GM19193 (cell line): ENCODE data around the gene CTNND2.

Source experiments
- POLR2A ChIP-seq: IDR thresholded peaks from 4 replicates; pipeline ENCODE4 v1.6.1; 2011; ENCODE audit not compliant: insufficient read depth, insufficient read length; ENCODE audit errors: extremely low read depth

The CTNND2 gene

DNA sequence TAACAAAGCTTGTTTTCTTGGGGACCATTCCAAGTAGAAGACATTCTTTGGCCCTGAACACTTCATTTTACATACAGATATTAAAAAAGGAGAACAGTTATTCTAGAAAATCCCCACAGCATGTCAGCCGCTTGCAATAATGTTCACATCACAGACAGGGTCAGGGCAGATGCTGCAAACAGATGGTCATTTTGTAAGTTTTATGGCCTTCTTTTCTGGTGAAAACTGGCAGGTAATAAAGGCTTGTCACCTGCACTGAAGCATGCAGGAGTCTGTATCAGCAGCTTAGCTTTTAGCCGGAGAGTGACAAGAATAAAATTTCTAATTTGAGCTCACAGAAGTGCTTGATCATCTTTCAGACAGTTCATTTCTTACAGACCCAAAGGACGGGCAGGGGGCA, 922.3 kb downstream of the CTNND2 start:
- no peak for TF ChIP-seq POLR2A

DNA sequence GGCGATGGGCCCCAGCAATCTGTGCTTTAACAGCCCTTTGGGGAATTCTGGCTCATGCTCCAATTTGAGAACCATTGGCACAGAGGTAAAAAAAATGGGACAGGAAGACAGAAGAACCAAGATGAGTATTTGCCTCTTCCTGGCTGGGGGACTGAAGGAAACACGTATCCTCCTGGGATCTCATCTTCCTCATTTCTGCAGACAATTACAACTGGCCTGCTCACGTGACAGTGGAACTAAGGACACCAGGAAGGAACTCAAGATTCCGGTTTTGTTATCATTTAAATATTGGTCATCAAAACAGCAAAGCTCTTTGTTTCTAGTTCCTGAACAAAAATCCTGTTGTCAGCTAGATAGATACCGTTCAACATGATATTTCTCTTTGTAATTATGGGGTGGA, 927.2 kb downstream of the CTNND2 start:
- TF ChIP-seq POLR2A: no peak

DNA sequence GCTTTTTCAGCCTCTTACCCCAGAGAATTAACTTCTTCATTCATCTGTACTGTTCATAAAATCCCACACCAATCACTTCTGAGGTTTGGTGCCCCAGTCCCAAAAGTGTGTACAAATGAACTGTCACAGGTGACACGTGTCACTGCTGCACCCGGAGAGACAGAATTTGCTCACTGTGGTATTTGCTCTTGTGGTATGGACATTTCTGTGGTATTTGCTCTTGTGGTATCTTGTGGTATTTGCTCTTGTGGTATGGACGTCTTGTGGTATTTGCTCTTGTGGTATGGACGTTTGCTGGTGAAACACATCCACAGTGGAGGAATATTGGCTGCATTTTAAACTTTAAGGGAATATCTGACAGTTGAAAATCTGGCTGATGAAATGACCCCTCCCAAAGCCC, 928.3 kb downstream of the CTNND2 start:
- no peak for TF ChIP-seq POLR2A

DNA sequence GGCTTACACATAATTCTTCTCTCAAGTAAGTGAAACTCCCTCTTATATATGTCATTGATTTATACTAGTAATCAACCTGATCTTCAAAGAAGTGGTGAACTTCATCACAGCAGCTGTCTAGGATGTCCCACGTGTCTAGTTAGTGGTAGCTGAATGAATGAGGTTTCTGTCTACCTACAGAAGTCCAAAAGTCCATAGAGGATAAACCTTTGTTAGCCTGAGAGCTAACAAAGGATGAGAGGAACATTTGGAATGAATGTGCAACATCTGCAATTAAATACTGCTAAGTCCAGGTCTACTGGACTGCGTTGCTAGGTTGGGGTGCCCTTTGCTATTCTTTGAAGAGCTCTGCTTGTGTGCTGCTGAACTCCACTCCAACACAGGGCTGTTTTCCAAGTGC, 929.4 kb downstream of the CTNND2 start:
- TF ChIP-seq POLR2A: no peak

DNA sequence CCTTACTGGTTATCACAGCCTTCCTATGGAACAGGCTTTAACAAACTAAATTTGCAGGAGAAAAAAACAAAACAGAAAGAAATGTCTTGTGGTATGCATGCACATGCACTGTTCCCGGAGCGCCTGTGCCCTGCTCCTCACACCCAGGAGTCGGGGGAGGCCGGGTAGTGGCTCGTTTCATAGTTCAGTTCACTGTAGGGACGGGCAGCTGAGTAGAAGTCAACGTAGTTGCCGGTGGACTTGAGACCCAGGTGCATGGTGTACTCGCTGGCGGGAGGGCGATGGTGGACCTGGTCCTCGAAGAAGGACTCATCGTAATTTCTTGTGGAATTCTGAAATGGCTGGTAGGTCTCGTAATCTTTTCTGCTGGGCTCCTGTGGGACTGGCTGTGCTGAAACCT, 930.9 kb downstream of the CTNND2 start:
- TF ChIP-seq POLR2A: no peak

DNA sequence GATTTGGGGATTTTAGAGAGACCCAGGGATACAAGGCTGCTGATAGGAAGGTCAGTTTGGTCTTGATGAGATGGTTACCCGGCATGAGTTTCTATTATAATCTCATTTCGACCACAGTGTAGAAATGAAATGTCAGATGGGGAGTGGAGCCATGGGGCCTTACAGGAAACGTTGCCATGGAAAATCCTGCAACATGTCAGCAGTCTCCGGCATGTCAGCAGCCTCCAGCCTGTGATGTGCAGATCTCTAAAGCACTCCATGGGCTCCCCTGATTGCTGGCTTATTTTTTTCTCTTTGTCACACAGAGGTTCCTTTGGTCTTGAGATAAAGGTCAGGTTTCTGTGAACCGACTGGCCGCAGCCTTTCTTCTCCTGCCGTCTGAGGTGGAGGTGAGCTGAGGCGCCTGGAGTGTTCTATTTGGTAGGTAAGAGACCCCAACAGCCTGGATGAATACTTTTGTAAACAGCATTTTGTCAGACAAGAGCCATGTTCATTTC, 934.5 kb downstream of the CTNND2 start:
- TF ChIP-seq POLR2A: no peak

DNA sequence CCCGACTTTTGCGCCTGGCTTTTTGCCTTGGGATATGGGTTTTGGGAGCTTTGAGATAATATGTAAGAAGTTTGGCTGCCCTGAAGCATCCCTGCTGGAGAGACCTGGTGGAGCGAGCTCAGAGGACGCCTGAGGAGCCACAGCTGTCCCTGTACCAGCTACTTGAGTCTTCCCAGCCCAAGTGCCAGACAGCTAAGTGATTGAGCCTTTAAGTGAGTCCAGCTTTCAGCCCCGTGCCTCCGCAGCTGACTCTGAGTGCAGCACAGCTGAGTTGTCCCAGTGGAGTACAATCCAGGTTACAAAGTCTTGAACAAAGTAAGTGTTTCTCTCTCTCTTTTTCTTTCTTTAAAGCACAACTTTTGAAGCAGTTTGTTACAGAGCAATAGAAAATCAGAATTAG, 939.4 kb downstream of the CTNND2 start:
- no peak for TF ChIP-seq POLR2A

DNA sequence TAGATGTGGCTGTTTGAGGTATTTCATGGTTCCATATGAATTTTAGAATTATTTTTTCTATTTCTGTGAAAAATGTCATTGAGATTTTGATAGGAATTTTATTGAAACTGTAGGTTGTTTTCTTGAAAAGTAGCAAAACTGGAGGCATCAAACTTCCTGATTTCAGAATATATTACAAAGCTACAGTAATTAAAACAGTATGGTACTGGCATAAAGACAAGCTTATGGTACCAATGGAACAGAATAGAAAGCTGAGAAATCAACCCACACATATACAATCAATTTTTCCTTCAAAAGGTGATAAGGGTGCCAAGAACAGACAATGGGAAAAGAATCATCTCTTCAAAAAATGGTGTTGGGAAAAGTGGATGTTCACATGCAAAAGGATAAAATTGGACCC, 945.5 kb downstream of the CTNND2 start:
- TF ChIP-seq POLR2A: no peak

DNA sequence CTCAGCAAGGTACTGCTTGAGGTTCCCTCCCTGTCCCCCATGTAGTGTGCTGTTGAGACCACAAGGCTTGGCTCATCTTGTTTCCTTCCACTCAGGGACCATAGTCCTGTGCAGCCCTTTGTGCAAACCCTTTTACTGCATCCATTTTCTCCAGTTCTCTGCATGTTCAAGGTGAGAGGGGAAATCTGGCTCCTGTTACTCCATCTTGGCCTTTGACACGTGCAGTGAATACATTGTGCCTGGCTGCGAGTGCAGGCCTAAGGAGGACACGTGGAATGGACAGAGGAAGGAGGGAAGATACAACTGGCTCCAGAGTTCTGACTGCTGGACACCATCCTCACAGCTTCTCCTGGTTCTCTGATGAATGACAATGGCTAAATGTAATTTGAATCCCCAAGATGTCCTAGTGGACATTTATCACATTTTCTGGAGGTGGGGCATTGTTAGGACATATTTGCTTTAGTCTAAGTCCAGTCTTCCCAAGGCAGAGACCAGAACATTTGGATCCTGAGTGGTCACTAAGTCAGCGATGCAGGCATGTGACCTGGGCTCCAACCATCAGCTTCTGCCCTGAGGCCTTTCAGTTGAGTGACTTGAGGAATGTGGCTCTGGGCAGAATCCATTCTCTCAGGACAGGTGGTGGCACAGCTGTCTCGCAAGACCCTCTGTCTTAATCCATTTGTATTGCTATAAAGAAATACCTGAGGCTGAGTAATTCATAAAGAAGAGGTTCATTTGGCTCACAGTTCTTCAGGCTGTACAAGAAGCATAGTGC, 954.2 kb downstream of the CTNND2 start:
- no peak for TF ChIP-seq POLR2A

DNA sequence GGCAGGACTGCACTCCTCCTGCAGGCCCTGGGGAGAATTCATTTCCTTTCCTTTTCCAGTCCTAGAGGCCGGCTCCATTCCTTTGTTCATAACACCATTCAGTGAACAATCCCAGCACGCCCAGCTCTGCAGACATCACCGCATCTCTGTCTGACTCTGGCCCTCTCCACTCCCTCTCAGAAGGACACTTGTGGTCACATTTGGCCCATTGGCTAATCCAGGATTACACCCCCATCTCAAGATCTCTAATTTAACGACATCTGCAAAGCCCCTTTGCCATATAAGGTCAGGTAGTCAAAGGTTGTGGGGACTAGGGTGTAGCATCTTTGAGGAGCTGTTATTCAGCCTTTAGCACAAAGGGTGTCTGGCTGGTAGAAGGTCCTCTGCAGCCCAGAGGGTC, 958.2 kb downstream of the CTNND2 start:
- no peak for TF ChIP-seq POLR2A

DNA sequence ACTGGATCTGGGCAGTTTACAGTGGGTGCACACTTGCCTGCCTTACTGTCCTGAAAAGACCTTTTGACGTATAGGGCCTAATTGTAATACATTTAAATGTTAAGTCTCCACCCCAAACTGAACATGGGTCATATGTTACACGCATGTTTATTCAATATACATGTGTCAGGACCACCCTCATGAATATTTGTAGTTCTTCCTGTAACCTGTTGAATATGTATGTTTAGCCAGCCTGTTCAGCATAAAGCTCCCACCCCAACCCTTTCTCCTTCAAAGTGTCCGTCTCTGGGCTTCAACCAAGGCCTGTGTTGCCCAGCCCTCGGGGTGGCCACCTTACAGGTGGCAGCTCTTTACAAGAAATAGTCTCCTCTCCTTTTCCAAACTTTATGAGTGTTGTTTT, 962.3 kb downstream of the CTNND2 start:
- no peak for TF ChIP-seq POLR2A

DNA sequence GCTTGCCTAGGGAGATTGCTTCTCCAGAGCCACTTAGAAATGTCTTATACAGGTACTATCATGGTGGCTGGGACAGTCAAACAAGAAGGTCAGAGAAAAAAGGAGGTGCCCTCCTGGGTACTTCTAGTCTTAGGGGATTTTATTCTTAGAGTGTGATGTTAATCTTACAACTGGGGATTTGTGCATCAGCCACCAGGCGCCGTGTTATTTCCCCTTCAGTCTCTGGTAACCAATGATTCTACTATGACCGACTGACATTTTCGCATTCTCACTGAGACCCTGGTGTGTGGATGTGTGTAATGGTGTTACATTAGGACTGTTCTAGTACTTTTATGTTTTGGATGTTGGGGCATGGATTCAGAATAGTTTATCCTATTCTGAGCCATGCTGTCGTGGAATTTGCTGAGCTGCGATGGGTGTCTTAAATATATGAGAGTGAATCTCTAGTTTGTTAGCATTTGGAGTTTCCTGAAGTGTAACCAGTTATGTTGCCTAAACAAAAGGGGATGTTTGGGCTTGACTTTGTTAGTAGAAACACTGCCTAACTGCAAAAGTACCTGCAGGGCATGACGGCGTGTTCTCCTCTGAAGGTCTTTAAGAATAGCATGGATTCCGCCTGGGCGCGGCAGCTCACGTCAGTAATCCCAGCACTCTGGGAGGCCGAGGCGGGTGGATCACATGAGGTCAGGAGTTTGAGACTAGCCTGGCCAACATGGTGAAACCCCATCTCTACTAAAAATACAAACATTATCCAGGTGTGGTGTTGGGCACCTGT, 968.0 kb downstream of the CTNND2 start:
- TF ChIP-seq POLR2A: no peak

DNA sequence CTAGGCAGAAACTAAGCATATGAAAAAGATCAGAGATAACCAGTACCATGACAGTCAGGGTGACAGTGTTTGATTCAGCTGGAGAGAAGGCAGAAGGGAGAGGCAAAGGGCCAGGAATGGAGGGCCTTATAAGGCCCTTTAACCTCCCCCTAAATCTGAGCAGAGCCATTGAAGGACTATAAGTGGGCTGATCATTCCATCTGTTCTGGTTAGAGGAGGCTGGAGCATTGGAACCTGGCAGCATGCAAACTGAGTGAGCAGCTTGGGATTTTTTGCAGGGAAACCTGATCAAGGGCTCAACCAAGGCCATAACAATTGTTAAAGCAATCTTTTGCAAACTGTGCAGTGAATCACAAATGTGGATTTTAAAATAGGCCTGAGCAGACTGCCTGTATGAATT, 968.7 kb downstream of the CTNND2 start:
- no peak for TF ChIP-seq POLR2A

DNA sequence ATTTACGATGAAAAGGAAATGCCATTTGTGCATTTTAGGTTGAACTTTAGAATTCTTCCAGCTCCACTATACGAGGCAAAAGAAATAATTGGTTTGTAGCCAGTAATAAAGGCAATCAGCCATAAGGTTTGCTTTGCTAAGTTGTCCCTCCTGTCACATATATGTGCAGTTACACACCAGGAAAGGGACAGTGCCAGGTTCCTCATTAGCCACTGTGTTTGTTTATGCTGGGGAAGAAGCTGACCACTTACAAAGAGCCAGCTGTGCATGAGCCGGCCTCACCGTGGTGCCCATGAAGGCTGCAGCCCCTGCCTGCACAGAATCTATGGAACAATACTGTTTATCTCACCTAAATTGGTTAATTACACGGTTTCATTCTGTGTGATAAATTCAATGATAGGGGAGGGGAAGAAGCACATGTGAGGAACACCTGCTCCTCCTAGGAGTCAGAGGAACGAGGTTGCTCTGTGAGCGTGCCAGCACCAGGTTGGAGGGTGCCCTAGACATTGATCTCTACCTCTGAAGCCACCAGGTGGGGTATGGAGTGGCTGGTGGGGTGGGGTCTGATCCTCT, 969.4 kb downstream of the CTNND2 start:
- TF ChIP-seq POLR2A: no peak

DNA sequence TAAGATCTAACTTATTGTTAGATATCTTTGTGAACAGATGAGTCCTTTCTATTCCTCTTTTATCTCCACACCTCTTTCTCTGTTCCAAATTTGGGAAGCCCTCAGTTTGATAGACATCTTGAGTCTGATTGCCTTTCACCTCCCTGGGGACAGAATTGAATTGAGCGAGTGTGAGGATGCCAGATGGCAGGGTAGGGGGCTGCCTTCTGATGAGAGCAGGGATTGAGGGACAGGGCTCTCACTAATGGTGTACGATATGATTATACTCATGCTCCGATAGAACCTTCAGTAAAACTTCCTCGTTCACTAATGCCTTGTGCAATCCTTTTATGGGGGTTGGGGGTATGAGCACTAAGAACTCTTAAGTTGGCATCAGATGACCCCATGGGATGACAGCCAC, 971.1 kb downstream of the CTNND2 start:
- TF ChIP-seq POLR2A: no peak

DNA sequence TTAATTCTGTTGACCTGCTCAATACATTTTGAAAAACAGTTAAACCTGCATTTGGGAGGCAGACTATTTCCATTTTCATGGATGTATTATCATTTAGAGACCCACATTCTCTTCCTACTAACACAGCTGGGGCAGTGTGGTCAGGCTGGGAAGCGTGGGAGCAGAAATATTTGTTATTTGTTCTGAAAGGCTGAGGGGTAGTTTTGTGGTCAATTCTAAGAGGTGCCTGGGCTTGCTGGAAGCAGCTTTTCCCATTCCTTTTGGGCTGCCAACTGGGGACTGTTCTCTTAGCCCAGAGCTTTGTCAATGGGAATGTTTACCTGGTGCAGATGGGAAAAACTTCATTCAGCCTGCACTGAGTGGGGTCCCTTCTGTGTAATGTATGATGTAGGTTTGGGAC, 971.8 kb downstream of the CTNND2 start:
- no peak for TF ChIP-seq POLR2A

DNA sequence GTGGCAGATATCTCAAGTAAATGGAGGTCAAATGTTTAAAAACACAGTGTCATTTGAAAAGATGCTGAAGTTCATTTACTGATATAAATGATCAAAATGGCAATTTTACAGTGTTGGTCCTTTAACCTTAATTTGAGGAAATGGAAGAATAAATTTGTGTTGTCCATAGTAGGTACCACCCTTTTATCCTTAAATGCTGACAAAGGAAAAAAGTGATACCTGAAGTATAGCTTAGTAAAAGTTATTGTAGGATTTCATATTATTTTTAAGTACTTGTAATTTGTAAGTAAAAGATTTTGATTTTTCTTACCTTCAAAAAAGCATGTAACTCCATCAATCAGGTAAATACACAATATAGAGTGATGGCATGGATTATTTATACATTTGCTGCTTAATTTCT, 976.6 kb downstream of the CTNND2 start:
- TF ChIP-seq POLR2A: no peak

DNA sequence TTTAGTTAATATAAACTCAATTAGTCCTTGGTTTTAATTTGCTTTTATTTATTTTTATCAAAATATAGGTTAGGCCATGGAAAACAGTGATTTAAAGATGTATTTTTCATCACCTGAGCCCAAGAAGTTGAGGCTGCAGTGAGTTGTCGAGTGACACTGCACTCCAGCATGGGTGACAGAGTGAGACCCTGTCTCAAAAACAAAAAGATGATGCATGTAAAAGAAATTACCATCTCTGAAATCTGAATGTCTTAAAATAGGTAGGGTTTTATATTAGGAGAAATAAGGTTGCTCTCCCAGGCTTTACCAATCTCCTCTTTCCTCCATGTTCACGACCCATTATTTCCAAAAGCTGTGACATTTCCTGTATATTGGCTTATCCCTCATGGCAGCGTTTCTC, 980.9 kb downstream of the CTNND2 start:
- TF ChIP-seq POLR2A: no peak
